Measurements from ENCODE around the gene LZTS2.

DNA sequence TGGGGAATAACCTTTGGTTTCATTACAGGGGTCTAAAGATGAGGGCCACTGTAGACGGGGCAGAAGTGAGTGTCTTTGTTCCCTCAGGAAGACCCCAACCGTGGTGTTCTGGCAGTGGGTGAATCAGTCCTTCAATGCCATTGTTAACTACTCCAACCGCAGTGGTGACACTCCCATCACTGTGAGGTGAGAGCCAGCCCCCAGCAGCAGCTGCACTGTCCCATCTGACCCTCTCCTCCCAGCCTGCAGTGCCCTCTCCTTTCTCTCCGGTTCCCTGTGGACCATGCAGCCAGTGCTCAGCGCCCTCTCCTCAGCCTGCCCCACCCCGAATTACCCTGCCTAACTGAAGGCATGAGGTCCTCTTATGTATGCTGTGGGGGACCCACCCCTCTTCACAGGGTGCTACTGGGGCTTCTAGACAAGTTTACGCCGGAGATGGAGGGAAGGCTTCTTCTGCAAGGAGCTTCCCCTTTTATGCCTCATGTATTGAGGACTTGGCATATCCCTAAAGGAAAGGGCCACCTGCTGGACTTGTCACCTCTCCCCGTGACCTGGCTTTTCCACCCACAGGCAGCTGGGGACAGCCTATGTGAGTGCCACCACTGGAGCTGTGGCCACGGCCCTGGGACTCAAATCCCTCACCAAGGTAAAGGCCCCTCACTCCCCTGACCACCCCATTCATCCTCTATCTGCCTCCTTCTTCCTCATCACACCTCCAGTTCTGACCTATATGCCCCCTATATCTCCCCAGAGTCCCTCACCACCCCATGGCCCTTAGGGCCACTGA, 36.5 kb downstream of the LZTS2 start:
- TF ChIP-seq, protein P1, sequence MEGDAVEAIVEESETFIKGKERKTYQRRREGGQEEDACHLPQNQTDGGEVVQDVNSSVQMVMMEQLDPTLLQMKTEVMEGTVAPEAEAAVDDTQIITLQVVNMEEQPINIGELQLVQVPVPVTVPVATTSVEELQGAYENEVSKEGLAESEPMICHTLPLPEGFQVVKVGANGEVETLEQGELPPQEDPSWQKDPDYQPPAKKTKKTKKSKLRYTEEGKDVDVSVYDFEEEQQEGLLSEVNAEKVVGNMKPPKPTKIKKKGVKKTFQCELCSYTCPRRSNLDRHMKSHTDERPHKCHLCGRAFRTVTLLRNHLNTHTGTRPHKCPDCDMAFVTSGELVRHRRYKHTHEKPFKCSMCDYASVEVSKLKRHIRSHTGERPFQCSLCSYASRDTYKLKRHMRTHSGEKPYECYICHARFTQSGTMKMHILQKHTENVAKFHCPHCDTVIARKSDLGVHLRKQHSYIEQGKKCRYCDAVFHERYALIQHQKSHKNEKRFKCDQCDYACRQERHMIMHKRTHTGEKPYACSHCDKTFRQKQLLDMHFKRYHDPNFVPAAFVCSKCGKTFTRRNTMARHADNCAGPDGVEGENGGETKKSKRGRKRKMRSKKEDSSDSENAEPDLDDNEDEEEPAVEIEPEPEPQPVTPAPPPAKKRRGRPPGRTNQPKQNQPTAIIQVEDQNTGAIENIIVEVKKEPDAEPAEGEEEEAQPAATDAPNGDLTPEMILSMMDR (conservative IDR thresholded peaks at IDR 0.05; ENCODE audit: low read depth, low read length) = no peak
- no peak for TF ChIP-seq EZH2 (IDR thresholded peaks at IDR 0.05; ENCODE audit: borderline replicate concordance, low read depth, low read length, poor library complexity, severe bottlenecking)
